Activated T-cell treated with anti-CD3 and anti-CD28 coated beads, Interleukin-2, amount 50 U/mL, for 1 hour (primary cell): ENCODE data around the gene OR10J1.
"Not testable (repeated sequence)": the region's sequence is repeated elsewhere in the genome, so short reads cannot be mapped to it uniquely, and the experiment has no call there.

Experiments used
- DNase-seq: peaks from one replicate; pipeline ENCODE4 v3.0.0-alpha.2; 2020

The OR10J1 gene, protein sequence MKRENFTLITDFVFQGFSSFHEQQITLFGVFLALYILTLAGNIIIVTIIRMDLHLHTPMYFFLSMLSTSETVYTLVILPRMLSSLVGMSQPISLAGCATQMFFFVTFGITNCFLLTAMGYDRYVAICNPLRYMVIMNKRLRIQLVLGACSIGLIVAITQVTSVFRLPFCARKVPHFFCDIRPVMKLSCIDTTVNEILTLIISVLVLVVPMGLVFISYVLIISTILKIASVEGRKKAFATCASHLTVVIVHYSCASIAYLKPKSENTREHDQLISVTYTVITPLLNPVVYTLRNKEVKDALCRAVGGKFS

DNA sequence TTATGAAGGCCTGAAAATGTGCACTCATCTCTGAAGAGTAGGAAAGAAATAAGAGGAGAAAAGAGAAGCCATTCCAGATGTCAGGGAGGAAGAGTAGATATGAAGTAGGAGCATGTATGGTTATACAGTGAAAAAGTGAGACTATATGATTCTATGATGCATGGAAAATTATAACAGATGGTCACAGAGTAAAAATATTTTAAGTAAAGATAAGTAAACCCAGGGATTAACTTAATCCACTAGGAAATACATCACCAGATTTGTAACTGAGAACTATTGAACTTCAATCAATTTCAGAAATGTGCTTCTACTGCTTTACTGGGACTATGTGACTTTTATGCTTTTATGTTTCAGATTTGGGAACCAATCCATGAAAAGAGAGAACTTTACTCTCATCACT, at the start of gene OR10J1:
Gene OR10J1, plus strand, starts transcription at position 301 of the 400 bp plus-strand sequence. Its CDS starts 70 bp downstream, at position 371.
- no peak for DNase-seq

DNA sequence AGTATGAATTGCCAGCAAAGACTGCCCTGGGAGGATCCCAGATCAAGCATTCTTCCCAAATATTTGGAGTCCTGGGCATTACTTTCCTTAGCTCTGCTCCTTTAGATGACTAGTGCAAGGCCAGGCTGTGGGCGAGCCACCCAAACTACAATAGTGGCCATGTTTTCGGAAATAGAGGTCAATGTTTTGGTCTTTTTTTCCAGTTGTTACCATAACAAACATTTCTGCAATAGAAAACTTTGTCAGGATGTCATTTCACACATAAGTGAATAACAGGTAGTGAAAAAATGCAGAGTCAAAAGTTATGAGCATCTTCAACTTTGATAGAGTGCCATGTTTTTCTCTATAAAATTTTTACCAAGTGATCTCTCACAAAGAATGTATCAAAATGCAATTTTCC, 32.7 kb upstream of the OR10J1 start:
- no peak for DNase-seq

DNA sequence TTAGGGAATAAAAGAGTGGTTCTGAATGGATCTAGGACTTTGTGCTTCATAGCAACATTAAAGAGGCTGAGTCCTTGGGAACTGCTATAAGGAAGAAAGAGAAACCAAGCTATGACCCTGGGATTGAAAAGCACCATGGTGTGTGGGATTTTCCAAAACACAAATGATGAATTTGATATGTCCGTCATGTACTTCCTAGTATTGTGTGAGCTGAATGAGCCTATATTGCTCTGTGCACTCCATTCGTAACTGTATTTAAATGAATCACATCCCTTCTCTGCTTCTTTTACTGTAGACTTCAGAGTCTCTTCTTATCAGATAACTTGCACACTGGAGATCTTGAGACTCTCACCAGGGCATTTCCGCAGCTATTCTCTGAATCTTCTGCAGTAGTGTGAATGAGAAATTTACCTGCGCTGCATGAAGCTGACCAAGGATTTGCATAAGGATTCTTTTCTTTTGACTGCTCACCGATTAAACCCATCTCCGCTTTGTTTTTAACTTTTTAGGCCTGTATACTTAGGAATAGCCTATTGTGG, 30.6 kb upstream of the OR10J1 start:
- no peak for DNase-seq

DNA sequence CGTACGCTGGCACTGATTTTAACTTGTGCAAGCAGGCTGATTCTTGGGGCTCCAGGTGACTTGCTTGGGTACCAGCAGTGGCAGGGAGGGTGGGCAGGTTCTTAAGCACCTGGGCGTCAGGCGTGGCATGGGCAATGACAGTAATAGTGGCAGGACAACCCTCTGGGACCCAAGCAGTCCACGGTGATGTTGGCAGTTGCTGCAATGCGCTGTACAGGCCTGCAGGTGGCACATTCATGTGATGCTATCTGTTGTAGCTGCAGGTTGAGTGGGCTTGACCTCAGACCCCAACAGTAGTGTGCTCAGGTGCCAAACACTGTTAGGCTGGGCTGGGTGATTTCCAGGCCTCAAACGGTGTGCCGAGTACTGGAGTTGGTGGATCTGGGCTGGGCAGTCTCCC, 17.7 kb upstream of the OR10J1 start:
- DNase-seq, result no peak

DNA sequence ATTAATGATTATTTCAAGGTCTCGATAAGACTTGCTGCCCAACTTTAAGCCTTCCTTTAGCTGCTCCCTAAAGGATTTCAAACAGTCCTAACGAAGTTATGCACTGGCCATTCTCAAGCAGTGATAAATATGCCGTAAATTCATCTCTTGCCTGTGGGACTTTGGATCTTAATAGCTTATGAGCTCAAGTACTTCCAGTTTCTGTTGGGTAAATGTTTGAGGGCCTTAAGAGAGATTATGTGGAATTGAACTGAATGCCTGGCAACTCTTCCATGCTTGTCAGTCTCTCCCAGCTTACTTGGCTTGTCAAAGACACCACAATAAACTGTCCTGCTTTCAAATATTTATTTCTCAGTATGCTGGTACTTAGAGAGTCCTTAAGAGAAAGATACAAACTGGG, 11.0 kb upstream of the OR10J1 start:
- no peak for DNase-seq

DNA sequence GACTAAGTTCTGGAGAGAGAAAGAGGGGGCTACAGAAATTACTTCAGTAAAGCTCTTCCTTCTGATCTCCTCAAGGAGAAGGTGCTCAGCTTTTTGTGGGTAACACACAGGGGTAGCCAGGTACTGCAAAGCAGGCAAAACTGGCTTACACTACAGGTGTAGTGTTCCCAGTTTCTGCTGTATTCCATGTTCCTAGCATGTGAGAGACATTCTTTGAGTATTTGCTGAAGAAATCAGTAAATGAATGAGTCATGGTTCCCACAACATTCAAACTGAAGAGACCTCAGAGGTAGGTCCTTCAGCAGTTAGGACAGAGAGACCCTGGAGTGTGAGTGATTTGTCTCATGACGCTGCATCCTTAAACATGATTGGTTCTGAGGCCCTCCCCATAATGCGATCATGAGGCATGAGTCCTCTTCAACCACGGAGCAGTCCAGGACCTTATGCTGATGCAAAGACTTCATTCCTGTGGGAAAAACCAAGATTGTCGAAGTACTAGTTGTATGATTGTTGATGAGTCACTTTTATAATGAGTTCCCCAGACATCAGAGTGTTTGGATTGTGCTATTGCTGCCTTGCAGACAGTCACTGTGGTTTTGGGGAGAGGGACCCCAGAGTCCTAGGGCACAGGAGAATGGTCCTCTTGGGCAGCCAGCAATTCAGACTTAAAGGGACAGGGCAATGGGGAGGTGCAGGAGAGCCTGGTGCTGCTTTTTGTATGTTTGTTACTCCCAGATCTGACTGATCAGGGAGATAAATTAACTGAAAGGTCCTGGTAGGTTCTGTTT, 10.3 kb upstream of the OR10J1 start:
- no peak for DNase-seq

DNA sequence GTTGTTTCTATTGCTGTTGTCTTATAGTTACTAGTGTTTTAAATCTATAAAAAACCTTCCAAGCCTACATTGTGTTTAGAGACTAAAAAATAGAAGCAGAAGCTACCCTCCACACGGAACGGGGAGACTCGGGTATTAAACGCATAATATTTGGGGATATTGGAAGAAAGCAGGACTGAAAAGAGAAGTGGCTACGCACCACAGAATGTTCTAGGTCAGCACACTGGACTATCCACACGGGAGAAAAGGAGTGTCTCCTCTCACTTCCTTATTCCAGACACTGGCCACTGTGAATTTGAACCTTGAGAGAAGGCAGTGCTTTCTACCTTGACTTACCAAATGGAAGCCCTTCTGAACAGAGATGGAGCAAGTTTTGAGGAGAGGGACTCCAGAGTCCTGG, 8.5 kb upstream of the OR10J1 start:
- DNase-seq, result no peak

DNA sequence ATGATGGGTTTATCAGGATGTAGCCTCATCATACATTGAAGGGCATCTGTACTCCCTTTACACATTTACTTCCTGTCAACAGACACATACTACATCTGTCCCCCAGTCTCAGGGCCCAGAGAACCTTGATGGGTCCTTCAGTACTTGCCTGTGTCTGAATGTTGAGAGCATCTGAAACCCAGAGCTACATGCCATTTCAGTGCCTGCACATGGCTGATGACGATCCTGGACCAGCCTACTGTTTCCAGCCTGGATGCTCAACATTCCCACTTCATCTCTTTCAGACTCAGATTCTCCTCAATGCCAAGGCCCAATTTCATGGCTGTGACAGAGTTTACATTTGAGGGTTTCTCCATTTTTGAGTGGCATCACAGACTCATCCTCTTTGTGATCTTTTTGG, 7.6 kb upstream of the OR10J1 start, which contains the start of gene OR10J4:
Gene OR10J4, plus strand, starts transcription at position 301 of the 400 bp plus-strand sequence.
- no peak for DNase-seq

DNA sequence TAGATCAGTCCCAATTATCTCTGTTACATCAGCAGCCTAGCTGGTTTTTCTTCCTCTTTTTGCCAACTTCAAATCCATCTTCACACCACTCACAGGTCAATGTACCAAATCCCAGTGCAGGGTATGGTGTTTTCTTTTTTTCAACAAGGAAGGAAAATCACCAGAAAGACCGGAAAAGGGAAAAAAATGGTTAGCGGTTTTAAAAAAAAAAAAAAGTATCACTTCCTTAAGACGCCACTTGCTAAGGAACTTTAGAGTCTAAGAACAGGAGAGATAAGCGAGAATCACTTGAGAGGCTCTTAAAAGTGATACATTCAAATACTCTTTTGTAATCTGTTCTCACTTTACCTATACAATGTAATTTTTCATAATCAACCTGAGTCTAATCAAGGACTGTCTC, 3.1 kb upstream of the OR10J1 start:
- no peak for DNase-seq

DNA sequence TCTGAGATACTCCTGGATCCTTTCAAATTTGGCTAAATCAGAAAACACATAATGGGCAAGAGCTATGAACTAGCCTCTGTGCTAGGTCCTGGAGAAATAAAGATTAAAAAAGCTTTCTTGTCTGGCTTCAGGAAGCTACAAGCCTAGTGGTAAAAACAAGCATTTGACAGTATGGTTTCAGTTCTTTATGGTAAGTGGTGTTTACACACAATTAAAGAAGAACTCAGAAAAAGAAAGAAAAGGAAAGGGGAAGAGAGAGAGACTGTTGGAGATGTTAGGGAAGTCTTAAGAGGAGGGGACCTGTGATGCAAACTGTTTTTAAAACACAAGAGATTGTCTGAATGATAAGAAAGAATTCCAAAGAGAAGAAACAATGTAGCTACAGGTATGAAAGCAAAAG, 1.8 kb downstream of the OR10J1 start:
- no peak for DNase-seq

DNA sequence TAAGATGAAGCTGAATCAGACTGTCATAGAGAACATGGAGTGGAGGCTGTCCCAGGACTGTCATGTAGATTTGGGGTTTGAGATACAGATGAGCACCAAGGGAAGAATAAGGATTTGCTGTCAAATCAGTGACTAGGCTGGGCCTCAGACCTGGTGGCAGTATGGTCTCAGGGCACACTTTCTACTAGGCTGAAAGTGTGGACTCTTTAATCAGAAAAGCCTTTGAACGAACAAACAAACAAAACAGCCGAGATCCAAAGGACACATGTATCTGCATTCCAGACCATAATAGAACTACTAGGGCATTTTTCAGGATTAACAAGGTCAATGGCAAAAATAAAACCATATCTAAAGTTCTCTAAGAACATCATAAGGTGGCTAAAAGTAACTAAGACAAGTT, 2.9 kb downstream of the OR10J1 start:
- DNase-seq, result no peak

DNA sequence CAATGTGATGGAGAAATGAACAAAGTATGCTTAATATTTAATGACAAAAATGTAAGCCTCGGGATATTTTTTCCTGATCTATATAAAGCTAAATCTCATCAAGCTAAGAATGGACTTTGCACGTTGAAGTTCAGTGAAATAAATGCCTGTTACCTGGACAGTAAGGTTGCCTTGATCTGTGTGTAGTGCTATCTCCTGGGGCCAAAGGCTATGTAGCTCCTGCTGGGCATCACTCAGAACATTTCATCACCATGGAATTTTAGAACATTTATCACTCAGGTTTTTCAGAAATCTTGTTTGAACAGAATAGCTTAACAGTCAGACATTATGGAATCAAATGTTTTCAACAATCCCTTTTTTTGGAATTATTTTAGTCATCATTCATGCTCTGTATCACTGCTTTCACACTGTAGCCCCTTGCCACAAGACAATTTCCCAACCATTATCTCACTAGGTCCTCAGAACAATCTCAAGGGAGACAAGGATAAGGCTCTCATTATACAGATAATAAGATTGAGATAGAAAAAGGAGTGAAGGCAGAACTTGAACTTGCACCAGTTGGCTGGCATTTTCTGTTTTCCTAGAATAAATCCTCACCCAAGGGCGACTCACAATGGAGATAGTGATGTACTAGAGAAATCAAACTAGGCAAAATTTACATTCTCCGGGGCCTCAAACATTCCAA, 3.7 kb downstream of the OR10J1 start:
- DNase-seq, result no peak

DNA sequence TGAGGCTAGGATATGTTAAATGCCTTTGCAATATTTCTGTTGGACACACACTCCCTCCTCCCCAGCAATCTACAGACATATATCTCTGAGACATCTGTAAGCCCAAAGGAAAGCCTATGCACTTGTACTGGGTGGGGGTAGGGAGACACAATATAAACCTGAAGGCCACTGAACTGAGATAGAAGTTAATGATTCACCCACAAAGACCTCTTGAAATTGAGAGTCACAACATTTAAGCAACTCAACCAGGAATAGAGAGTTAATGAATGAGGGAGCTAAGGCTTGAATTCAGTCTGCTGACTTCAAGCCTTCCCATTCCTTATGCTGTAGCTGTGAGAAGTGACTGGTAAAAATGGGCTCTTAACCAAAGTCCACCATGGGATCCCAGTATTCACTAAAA, 5.0 kb downstream of the OR10J1 start:
- DNase-seq, result no peak

DNA sequence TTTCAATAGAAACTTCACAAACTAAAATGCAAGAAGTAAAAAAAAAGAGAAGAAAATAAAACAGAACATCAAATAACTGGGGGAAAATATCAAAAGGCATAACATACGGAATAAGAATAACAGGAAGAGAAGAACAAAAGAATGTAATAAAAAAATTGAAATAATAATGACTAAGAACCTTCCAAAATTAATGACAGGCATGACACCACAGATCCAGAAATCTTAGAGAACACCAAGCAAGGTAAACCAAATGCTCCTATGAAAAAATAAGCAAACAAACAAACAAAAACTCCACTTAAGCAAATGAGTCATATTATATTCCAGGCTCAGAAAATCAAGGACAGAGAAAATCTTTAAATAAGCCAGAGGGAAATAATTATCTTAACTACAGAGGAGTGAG, 8.7 kb downstream of the OR10J1 start:
- no peak for DNase-seq

DNA sequence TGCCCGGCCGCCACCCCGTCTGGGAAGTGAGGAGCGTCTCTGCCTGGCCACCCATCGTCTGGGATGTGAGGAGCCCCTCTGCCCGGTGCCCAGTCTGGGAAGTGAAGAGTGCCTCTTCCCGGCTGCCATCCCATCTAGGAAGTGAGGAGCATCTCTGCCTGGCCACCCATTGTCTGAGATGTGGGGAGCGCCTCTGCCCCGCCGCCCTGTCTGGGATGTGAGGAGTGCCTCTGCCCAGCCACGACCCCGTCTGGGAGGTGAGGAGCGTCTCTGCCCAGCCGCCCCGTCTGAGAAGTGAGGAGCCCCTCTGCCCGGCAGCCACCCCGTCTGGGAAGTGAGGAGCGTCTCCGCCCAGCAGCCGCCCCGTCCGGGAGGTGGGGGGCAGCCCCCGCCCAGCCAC, 10.1 kb downstream of the OR10J1 start:
- not testable (repeated sequence) for DNase-seq

DNA sequence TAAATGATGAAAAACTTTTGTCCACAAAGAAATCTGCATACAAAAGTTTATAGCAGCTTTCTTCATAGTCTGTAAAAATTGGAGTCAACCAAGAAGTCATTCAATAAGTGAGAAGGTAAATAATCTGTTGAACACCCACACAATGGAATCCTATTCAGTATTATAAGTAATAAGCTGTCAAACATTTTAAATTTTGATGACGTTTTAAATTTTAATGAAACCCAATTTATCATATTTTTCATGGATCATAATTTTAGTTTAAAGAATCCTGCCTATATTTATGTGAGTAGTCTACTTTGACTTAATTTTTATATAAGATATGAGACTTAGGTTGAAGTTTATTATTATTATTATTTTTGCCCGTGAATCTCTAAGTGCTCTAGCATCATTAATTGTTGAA, 20.0 kb downstream of the OR10J1 start:
- DNase-seq, result no peak

DNA sequence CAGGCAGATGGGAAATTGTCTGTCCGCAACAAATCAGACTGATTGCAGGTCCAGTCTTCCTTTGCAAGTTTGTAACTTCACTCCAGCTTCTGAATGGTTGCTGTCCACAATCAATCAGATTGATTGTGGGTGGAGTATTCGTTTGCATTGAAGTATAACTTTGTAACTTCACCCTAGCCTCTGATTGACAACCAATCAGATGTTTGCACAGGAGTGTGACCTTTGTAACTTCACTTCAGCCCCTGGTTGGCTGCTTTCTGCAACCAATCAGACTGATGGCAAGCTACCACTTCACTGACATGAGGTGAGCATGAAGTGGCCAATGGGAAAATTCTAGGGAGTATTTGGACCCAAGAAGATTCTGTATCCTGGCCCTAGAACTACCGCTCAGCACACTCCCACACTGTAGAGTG, 25.7 kb downstream of the OR10J1 start:
- no peak for DNase-seq

DNA sequence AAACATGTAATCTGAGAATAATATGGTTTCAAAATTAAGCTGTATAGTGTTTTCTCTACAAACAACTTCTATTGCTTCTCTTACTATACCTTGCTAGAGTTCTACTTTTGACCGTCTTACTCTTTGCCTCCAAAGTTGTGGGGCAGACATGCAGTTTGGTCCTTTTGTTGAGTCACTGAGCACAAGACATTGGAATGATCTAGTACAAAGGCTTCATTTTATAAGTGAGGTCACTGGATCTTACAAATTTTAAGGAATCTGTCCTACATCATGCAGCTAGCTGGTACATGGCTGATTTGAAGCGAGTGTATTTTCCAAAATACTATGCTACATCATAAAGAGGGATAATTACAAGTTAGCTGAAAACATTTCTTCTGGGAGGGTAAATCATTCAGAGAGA, 28.8 kb downstream of the OR10J1 start:
- no peak for DNase-seq

DNA sequence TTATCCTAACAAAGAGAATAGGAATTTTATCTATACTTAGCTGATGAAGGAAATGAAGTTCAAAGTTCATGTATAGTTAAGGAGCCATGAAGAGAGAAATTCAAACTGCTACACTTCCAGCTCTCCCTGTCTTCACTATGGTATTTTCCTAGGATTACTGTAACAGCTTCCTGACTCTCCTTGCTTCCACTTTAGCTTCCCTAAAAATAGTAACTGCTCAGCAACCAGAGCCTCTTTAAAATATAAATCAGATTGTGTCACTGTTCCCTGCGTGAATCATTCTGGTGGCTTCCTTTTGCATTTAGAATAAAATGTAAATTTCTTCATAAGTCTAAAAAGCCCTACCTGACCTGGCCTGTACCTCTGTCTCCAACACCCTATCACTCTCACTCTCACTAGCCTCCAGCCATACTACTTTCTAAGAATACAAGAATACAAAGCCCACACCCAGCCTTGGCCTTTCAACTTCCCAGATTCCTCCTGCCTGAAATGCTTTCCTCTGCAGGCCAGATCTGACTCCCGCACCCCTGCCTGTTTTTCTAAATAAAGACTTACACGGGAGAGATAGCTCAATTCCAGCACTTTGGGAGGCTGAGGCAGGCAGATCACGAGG, 30.5 kb downstream of the OR10J1 start:
- no peak for DNase-seq

DNA sequence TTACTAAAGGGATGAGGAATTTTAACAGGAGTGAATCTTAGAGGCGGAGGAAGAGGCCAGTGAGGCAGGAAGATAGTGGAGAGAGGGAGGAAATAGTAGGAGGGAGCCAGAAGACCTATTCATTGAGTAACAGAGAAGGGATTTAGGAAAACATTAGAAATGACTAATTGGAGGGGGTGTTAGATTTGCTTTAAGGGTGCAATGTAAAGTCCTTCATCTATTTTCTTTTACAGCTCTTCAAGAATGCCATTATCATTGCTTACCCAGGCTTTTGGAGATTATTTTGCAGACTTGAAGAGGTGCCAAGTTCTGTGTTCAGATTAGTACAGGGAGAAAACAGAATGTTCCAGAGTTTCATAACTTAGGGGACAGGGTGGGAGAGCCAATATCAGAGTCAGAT, 33.8 kb downstream of the OR10J1 start:
- no peak for DNase-seq

DNA sequence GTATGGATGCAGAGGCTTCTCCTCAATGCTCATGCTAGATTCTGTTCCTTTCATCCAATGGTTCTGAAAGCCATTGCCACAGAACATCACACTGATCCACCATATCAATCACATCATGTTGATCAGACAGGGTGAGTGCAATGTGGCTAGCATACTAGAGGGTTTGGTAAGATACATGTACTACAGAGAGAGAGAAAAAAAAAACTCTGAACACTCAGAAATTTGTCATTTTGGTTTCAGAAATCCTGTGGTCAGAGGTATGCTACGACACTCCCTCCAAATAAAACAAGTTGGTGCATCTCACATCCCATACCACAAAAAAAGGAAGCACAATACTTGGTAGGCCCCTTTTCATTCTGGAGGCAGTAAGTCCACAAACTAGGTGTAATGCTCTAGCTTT, 35.4 kb downstream of the OR10J1 start:
- no peak for DNase-seq

DNA sequence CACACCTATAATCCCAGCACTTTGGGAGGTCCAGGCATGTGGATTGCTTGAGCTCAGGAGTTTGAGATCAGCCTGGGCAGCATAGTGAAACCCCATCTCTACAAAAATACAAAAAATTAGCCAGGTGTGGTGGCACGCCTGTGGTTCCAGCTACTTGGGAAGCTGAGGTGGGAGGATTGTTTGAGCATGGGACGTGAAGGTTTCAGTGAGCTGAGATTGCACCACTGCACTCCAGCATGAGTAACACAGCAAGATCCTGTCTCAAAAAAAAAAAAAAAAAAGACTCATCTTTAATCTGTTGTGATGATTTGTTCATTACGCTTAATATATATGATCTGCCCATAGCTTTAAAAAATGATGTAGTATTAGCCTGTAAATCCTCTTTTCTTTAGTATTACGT, 44.0 kb downstream of the OR10J1 start:
- DNase-seq, result no peak
